Mesenchymal stem cell (in vitro differentiated cells and primary cell): ENCODE results near the gene AP4E1.

Experiments
- DNase-seq: peaks from one replicate; pipeline ENCODE4 v3.0.0-alpha.2; 2013
- H2AFZ ChIP-seq: one replicate; pipeline ENCODE4 v1.6.1; 2013; ENCODE audit warnings: low read depth, mild to moderate bottlenecking, control low read depth, inconsistent platforms, low read length, moderate library complexity
- H2AK5ac ChIP-seq: 2 replicates; pipeline ENCODE4 v1.6.1; 2013; ENCODE audit warnings: low read length, moderate library complexity, mild to moderate bottlenecking, inconsistent platforms; ENCODE audit not compliant: severe bottlenecking
- H2BK120ac ChIP-seq: one replicate; pipeline ENCODE4 v1.6.1; 2013; ENCODE audit warnings: low read depth, mild to moderate bottlenecking, inconsistent platforms, low read length, moderate library complexity
- H2BK12ac ChIP-seq, 2 experiments: one replicate each; pipeline ENCODE4 v1.6.1; 2013; ENCODE audit warnings: inconsistent platforms in 2 of 2, low read length in 2 of 2, mild to moderate bottlenecking in 2 of 2, moderate library complexity in 2 of 2, control low read depth in 1 of 2
- H2BK15ac ChIP-seq: one replicate; pipeline ENCODE4 v1.6.1; 2013; ENCODE audit warnings: mild to moderate bottlenecking, low read depth, inconsistent platforms; ENCODE audit not compliant: poor library complexity, severe bottlenecking
- H2BK5ac ChIP-seq: 2 replicates; pipeline ENCODE4 v1.6.1; 2013; ENCODE audit warnings: low read depth, mild to moderate bottlenecking, low read length, control low read depth, inconsistent platforms; ENCODE audit not compliant: poor library complexity, severe bottlenecking
- H3K14ac ChIP-seq, 2 experiments: one replicate each; pipeline ENCODE4 v1.6.1; 2013; ENCODE audit warnings: inconsistent platforms in 2 of 2, low read length in 2 of 2, control low read depth in 1 of 2, mild to moderate bottlenecking in 1 of 2, moderate library complexity in 1 of 2
- H3K18ac ChIP-seq, 2 experiments: one replicate each; pipeline ENCODE4 v1.6.1; 2013; ENCODE audit warnings: inconsistent platforms in 2 of 2, low read length in 2 of 2, control low read depth in 1 of 2, low read depth in 1 of 2, mild to moderate bottlenecking in 1 of 2
- H3K23ac ChIP-seq, 2 experiments: one replicate each; pipeline ENCODE4 v1.6.1; 2013; ENCODE audit warnings: inconsistent platforms in 2 of 2, low read length in 2 of 2, mild to moderate bottlenecking in 2 of 2, moderate library complexity in 2 of 2, control low read depth in 1 of 2
- H3K27ac ChIP-seq: 2 replicates; pipeline ENCODE4 v1.5.1; 2013; ENCODE audit warnings: mild to moderate bottlenecking, moderate library complexity, low read length, control low read depth, inconsistent platforms; ENCODE audit not compliant: poor library complexity, severe bottlenecking
- H3K27me3 ChIP-seq, 2 experiments: 2 replicates each; pipeline versions ENCODE4 v1.6.1 to v1.7.0; 2013; ENCODE audit warnings: low read length in 2 of 2, mild to moderate bottlenecking in 2 of 2, moderate library complexity in 2 of 2, control low read depth in 1 of 2, inconsistent platforms in 1 of 2; ENCODE audit not compliant: control insufficient read depth in 1 of 2, insufficient read depth in 1 of 2
- H3K36me3 ChIP-seq, 2 experiments: 2 replicates each; pipeline versions ENCODE4 v1.6.1 to v1.7.0; 2013; ENCODE audit warnings: low read length in 2 of 2, control low read depth in 1 of 2, inconsistent platforms in 1 of 2, low read depth in 1 of 2, mild to moderate bottlenecking in 1 of 2; ENCODE audit not compliant: insufficient read depth in 2 of 2, control insufficient read depth in 1 of 2
- H3K4ac ChIP-seq, 2 experiments: one replicate each; pipeline ENCODE4 v1.6.1; 2013; ENCODE audit warnings: inconsistent platforms in 2 of 2, low read length in 2 of 2, mild to moderate bottlenecking in 2 of 2, moderate library complexity in 2 of 2, control low read depth in 1 of 2, low read depth in 1 of 2
- H3K4me1 ChIP-seq: 2 replicates; pipeline ENCODE4 v1.6.1; 2013; ENCODE audit warnings: low read depth, low read length, control low read depth; ENCODE audit not compliant: control insufficient read depth, insufficient read depth
- H3K4me2 ChIP-seq: 2 replicates; pipeline ENCODE4 v1.6.1; 2013; ENCODE audit warnings: low read length, mild to moderate bottlenecking, inconsistent platforms; ENCODE audit not compliant: poor library complexity, severe bottlenecking
- H3K4me3 ChIP-seq, 2 experiments: 2 replicates each; pipeline versions ENCODE4 v1.5.1 to v1.7.0; 2013; ENCODE audit warnings: low read length in 2 of 2, mild to moderate bottlenecking in 2 of 2, control low read depth in 1 of 2, low read depth in 1 of 2; ENCODE audit not compliant: insufficient read depth in 1 of 2
- H3K79me1 ChIP-seq: replicated peaks from 2 replicates; pipeline ENCODE4 v1.6.1; 2013; ENCODE audit warnings: mild to moderate bottlenecking, control low read depth, low read length, inconsistent platforms; ENCODE audit not compliant: poor library complexity, severe bottlenecking
- H3K9ac ChIP-seq: 2 replicates; pipeline ENCODE4 v1.7.0; 2013; ENCODE audit warnings: mild to moderate bottlenecking, low read length, moderate library complexity
- H3K9me3 ChIP-seq: 2 replicates; pipeline ENCODE4 v1.7.0; 2013; ENCODE audit warnings: mild to moderate bottlenecking, low read length; ENCODE audit not compliant: control insufficient read depth
- H4K8ac ChIP-seq: one replicate; pipeline ENCODE4 v1.6.1; 2013; ENCODE audit warnings: inconsistent platforms, mild to moderate bottlenecking, low read length, moderate library complexity
- H4K91ac ChIP-seq: one replicate; pipeline ENCODE4 v1.6.1; 2013; ENCODE audit warnings: mild to moderate bottlenecking, low read length, inconsistent platforms
- WGBS: methylation state at CpG from one replicate; pipeline ENCODE4 v1.1.7; 2013; ENCODE audit warnings: mixed read lengths; 5-methylcytosine and 5-hydroxymethylcytosine counted together

Gene AP4E1

GRCh38 chr15:50889589-50889988 is 18.9 kb upstream of the AP4E1 start:
- no peak overlapping the region for H3K27ac ChIP-seq
- H3K14ac ChIP-seq = no peak overlapping the region
- H2BK15ac ChIP-seq = no peak overlapping the region
- no peak overlapping the region for H4K91ac ChIP-seq
- H3K4me2 ChIP-seq = no peak overlapping the region
- peaks cover 2% of the 10 kb centered on the region for H3K9me3 ChIP-seq
- H3K4ac ChIP-seq = no peak overlapping the region
- H3K18ac ChIP-seq = no peak overlapping the region
- H3K27me3 ChIP-seq = no peaks in the 10 kb centered on the region
- no peak overlapping the region for H2AFZ ChIP-seq
- no peak overlapping the region for H2BK120ac ChIP-seq
- no peaks in the 10 kb centered on the region for H3K79me1 ChIP-seq
- no peak overlapping the region for H3K4me3 ChIP-seq
- H4K8ac ChIP-seq = no peak overlapping the region
- 96% methylated on average over 9 of the region's 9 CpGs for WGBS
- H2AK5ac ChIP-seq = no peak overlapping the region
- H2BK12ac ChIP-seq = no peak overlapping the region
- H3K36me3 ChIP-seq = no peaks in the 10 kb centered on the region
- peaks cover 2% of the 10 kb centered on the region for H3K4me1 ChIP-seq
- no peak overlapping the region for H3K23ac ChIP-seq
- no peak for DNase-seq
- H3K9ac ChIP-seq = no peak overlapping the region
- no peak overlapping the region for H2BK5ac ChIP-seq

GRCh38 chr15:50890751-50891150 is 17.7 kb upstream of the AP4E1 start:
- WGBS = 79% methylated on average over 5 of the region's 5 CpGs

GRCh38 chr15:50891159-50891558 is 17.3 kb upstream of the AP4E1 start:
- Histone ChIP-seq H3K9ac (no peak overlapping the region), H2BK5ac (no peak overlapping the region), H3K27ac (no peak overlapping the region), H3K9me3 (peaks cover 2% of the 10 kb centered on the region), H3K4me2 (no peak overlapping the region), H2BK15ac (no peak overlapping the region), H2AK5ac (no peak overlapping the region), H3K79me1 (no peaks in the 10 kb centered on the region), H4K8ac (no peak overlapping the region), H3K4me1 (no peaks in the 10 kb centered on the region), H3K14ac (no peak overlapping the region), H3K36me3 (no peaks in the 10 kb centered on the region), H3K4me3 (no peak overlapping the region), H2AFZ (no peak overlapping the region), H3K27me3 (no peaks in the 10 kb centered on the region), H3K18ac (no peak overlapping the region), H2BK12ac (no peak overlapping the region), H3K4ac (no peak overlapping the region), H2BK120ac (no peak overlapping the region), H3K23ac (no peak overlapping the region), H4K91ac (no peak overlapping the region)
- DNase-seq = no peak
- whole genome bisulfite sequencing = 100% methylated on average over 1 of the region's 1 CpG

More at GRCh38 chr15:50890751-50891150, 17.7 kb upstream of the AP4E1 start:
- Histone ChIP-seq H2AK5ac (no peak overlapping the region), H3K4me2 (no peak overlapping the region), H3K18ac (no peak overlapping the region), H3K14ac (no peak overlapping the region), H3K23ac (no peak overlapping the region), H3K9ac (no peak overlapping the region), H4K91ac (no peak overlapping the region), H2BK15ac (no peak overlapping the region), H3K36me3 (no peaks in the 10 kb centered on the region), H3K4ac (no peak overlapping the region), H2AFZ (no peak overlapping the region), H3K4me1 (no peaks in the 10 kb centered on the region), H4K8ac (no peak overlapping the region), H3K27me3 (no peaks in the 10 kb centered on the region), H3K27ac (no peak overlapping the region), H3K79me1 (no peaks in the 10 kb centered on the region), H3K4me3 (no peak overlapping the region), H3K9me3 (peaks cover 2% of the 10 kb centered on the region), H2BK120ac (no peak overlapping the region), H2BK5ac (no peak overlapping the region), H2BK12ac (no peak overlapping the region)
- DNase-seq = no peak

- Histone ChIP-seq H2BK5ac (no peak overlapping the region), H2AK5ac (no peak overlapping the region), H2BK120ac (no peak overlapping the region), H3K79me1 (no peaks in the 10 kb centered on the region), H4K91ac (no peak overlapping the region), H3K36me3 (no peaks in the 10 kb centered on the region), H3K27me3 (no peaks in the 10 kb centered on the region), H2BK12ac (no peak overlapping the region), H3K4me3 (no peak overlapping the region), H2AFZ (no peak overlapping the region), H3K4me1 (no peaks in the 10 kb centered on the region), H3K9me3 (peaks cover 2% of the 10 kb centered on the region), H4K8ac (no peak overlapping the region), H3K4ac (no peak overlapping the region), H3K4me2 (no peak overlapping the region), H2BK15ac (no peak overlapping the region), H3K27ac (no peak overlapping the region), H3K9ac (no peak overlapping the region), H3K18ac (no peak overlapping the region), H3K14ac (no peak overlapping the region), H3K23ac (no peak overlapping the region)
- no peak for DNase-seq
- WGBS = 86% methylated on average over 3 of the region's 3 CpGs
Measured at GRCh38 chr15:50893976-50894375, 14.5 kb upstream of the AP4E1 start.
